ENCODE measurements around the gene TUSC2.

Gene TUSC2

GRCh38 chr3:50295553-50296431, 32.2 kb downstream of the TUSC2 start:
- no peaks in the 10 kb centered on the region for H3K36me3 ChIP-seq (ENCODE audit: control insufficient read depth, low read depth, low read length)
- no peaks in the 10 kb centered on the region for H3K27me3 ChIP-seq (ENCODE audit: control insufficient read depth, insufficient read depth, low read length)
- no peak overlapping the region for H3K27ac ChIP-seq (ENCODE audit: low read length)
- no peak overlapping the region for H3K4me3 ChIP-seq (ENCODE audit: low read length)
- H3K4me1 ChIP-seq (ENCODE audit: control insufficient read depth, low read depth, low read length) = peaks cover 11% of the 10 kb centered on the region
- no peaks in the 10 kb centered on the region for H3K9me3 ChIP-seq (ENCODE audit: control insufficient read depth, low read depth, low read length)
- no peak overlapping the region for H3K9ac ChIP-seq (ENCODE audit: low read length)

- Histone ChIP-seq H3K9ac (ENCODE audit: low read length) (no peak overlapping the region), H3K9me3 (ENCODE audit: control insufficient read depth, low read depth, low read length) (no peaks in the 10 kb centered on the region), H3K4me1 (ENCODE audit: control insufficient read depth, low read depth, low read length) (peaks cover 7% of the 10 kb centered on the region)
Measured at GRCh38 chr3:50294492-50295403, 33.3 kb downstream of the TUSC2 start.

GRCh38 chr3:50294089-50294488, 33.9 kb downstream of the TUSC2 start:
- H3K4me3 ChIP-seq (ENCODE audit: low read length) = no peak overlapping the region
- no peak overlapping the region for H3K27ac ChIP-seq (ENCODE audit: low read length)
- H3K4me1 ChIP-seq (ENCODE audit: control insufficient read depth, low read depth, low read length) = peaks cover 5% of the 10 kb centered on the region

More at GRCh38 chr3:50294492-50295403, 33.3 kb downstream of the TUSC2 start:
- Histone ChIP-seq H3K27ac (ENCODE audit: low read length) (no peak overlapping the region), H3K4me3 (ENCODE audit: low read length) (no peak overlapping the region), H3K36me3 (ENCODE audit: control insufficient read depth, low read depth, low read length) (peaks cover 4% of the 10 kb centered on the region), H3K27me3 (ENCODE audit: control insufficient read depth, insufficient read depth, low read length) (no peaks in the 10 kb centered on the region)

GRCh38 chr3:50293079-50293801, 34.8 kb downstream of the TUSC2 start:
- peak overlapping the region; percentile 47 for H3K9ac ChIP-seq (ENCODE audit: low read length)
- no peak overlapping the region for H3K27ac ChIP-seq (ENCODE audit: low read length)
- peak overlapping the region; percentile 36 for H3K4me3 ChIP-seq (ENCODE audit: low read length)
- no peaks in the 10 kb centered on the region for H3K27me3 ChIP-seq (ENCODE audit: control insufficient read depth, insufficient read depth, low read length)
- H3K9me3 ChIP-seq (ENCODE audit: control insufficient read depth, low read depth, low read length) = no peaks in the 10 kb centered on the region
- H3K36me3 ChIP-seq (ENCODE audit: control insufficient read depth, low read depth, low read length) = peaks cover 19% of the 10 kb centered on the region
- peaks cover 5% of the 10 kb centered on the region for H3K4me1 ChIP-seq (ENCODE audit: control insufficient read depth, low read depth, low read length)

More at GRCh38 chr3:50294089-50294488, 33.9 kb downstream of the TUSC2 start:
- Histone ChIP-seq H3K27me3 (ENCODE audit: control insufficient read depth, insufficient read depth, low read length) (no peaks in the 10 kb centered on the region), H3K9ac (ENCODE audit: low read length) (no peak overlapping the region), H3K36me3 (ENCODE audit: control insufficient read depth, low read depth, low read length) (peaks cover 11% of the 10 kb centered on the region), H3K9me3 (ENCODE audit: control insufficient read depth, low read depth, low read length) (no peaks in the 10 kb centered on the region)

GRCh38 chr3:50292159-50293078, 35.6 kb downstream of the TUSC2 start, which contains the start of gene IFRD2:
Gene IFRD2, minus strand, starts transcription at chr3:50292429. Its CDS starts 155 bp downstream, at chr3:50292274.
- Histone ChIP-seq H3K36me3 (ENCODE audit: control insufficient read depth, low read depth, low read length) (peaks cover 28% of the 10 kb centered on the region), H3K27ac (ENCODE audit: low read length) (peak within 1 kb of the TSS; percentile 6), H3K27me3 (ENCODE audit: control insufficient read depth, insufficient read depth, low read length) (no peaks in the 10 kb centered on the region), H3K9ac (ENCODE audit: low read length) (peak within 1 kb of the TSS; percentile 88), H3K4me1 (ENCODE audit: control insufficient read depth, low read depth, low read length) (peaks cover 5% of the 10 kb centered on the region), H3K9me3 (ENCODE audit: control insufficient read depth, low read depth, low read length) (no peaks in the 10 kb centered on the region), H3K4me3 (ENCODE audit: low read length) (peak within 1 kb of the TSS; percentile 93)

- H3K4me3 ChIP-seq (ENCODE audit: low read length) = no peak overlapping the region
- no peaks in the 10 kb centered on the region for H3K9me3 ChIP-seq (ENCODE audit: control insufficient read depth, low read depth, low read length)
- H3K4me1 ChIP-seq (ENCODE audit: control insufficient read depth, low read depth, low read length) = peaks cover 5% of the 10 kb centered on the region
- no peaks in the 10 kb centered on the region for H3K27me3 ChIP-seq (ENCODE audit: control insufficient read depth, insufficient read depth, low read length)
- no peak overlapping the region for H3K27ac ChIP-seq (ENCODE audit: low read length)
- no peak overlapping the region for H3K9ac ChIP-seq (ENCODE audit: low read length)
- H3K36me3 ChIP-seq (ENCODE audit: control insufficient read depth, low read depth, low read length) = peaks cover 34% of the 10 kb centered on the region
Measured at GRCh38 chr3:50290161-50290641, 37.8 kb downstream of the TUSC2 start.

GRCh38 chr3:50289130-50289529, 38.9 kb downstream of the TUSC2 start:
- H3K27me3 ChIP-seq (ENCODE audit: control insufficient read depth, insufficient read depth, low read length) = no peaks in the 10 kb centered on the region
- H3K9me3 ChIP-seq (ENCODE audit: control insufficient read depth, low read depth, low read length) = no peaks in the 10 kb centered on the region
- no peak overlapping the region for H3K27ac ChIP-seq (ENCODE audit: low read length)
- no peak overlapping the region for H3K9ac ChIP-seq (ENCODE audit: low read length)
- H3K4me3 ChIP-seq (ENCODE audit: low read length) = no peak overlapping the region
- H3K36me3 ChIP-seq (ENCODE audit: control insufficient read depth, low read depth, low read length) = peaks cover 34% of the 10 kb centered on the region
- H3K4me1 ChIP-seq (ENCODE audit: control insufficient read depth, low read depth, low read length) = peaks cover 5% of the 10 kb centered on the region

GRCh38 chr3:50288387-50289007, 39.5 kb downstream of the TUSC2 start:
- Histone ChIP-seq H3K4me1 (ENCODE audit: control insufficient read depth, low read depth, low read length) (peaks cover 5% of the 10 kb centered on the region), H3K4me3 (ENCODE audit: low read length) (no peak overlapping the region), H3K36me3 (ENCODE audit: control insufficient read depth, low read depth, low read length) (peaks cover 34% of the 10 kb centered on the region)

GRCh38 chr3:50287262-50287661, 40.8 kb downstream of the TUSC2 start:
- H3K9ac ChIP-seq (ENCODE audit: low read length) = no peak overlapping the region
- no peaks in the 10 kb centered on the region for H3K27me3 ChIP-seq (ENCODE audit: control insufficient read depth, insufficient read depth, low read length)
- H3K27ac ChIP-seq (ENCODE audit: low read length) = no peak overlapping the region
- peaks cover 34% of the 10 kb centered on the region for H3K36me3 ChIP-seq (ENCODE audit: control insufficient read depth, low read depth, low read length)
- H3K9me3 ChIP-seq (ENCODE audit: control insufficient read depth, low read depth, low read length) = no peaks in the 10 kb centered on the region
- H3K4me3 ChIP-seq (ENCODE audit: low read length) = no peak overlapping the region
- H3K4me1 ChIP-seq (ENCODE audit: control insufficient read depth, low read depth, low read length) = no peaks in the 10 kb centered on the region

More at GRCh38 chr3:50288387-50289007, 39.5 kb downstream of the TUSC2 start:
- no peaks in the 10 kb centered on the region for H3K9me3 ChIP-seq (ENCODE audit: control insufficient read depth, low read depth, low read length)
- no peaks in the 10 kb centered on the region for H3K27me3 ChIP-seq (ENCODE audit: control insufficient read depth, insufficient read depth, low read length)
- no peak overlapping the region for H3K9ac ChIP-seq (ENCODE audit: low read length)
- H3K27ac ChIP-seq (ENCODE audit: low read length) = no peak overlapping the region
